ENCODE results near the gene KCNE2.
A peak's percentile ranks its signal among the peaks of the same experiment; 100 is the strongest.

KCNE2 gene

DNA sequence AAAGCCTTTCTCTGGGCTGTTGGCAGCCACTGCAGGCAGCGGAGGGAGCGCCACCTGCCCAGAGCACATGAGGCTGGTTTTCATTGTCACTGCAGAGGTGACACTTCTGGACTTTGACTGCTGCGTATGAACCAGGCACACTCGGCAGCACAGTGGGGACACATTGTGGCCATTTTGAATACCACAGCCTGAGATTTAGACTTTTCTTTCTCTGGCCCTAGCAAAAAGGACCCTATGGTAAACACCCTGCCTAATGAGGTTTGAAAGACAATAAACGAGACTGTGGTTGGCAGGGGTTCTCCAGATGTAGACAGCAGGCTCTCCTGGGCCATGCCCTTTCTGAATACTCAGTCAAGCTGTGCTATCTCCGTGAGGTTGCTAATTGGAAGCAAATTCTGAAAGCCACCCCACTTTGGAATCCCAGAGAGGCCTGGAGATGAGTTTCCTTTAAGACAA, 12.0 kb upstream of the KCNE2 start:
- H3K4me3 ChIP-seq (ENCODE audit: low read depth, low read length): no peak overlapping the region

DNA sequence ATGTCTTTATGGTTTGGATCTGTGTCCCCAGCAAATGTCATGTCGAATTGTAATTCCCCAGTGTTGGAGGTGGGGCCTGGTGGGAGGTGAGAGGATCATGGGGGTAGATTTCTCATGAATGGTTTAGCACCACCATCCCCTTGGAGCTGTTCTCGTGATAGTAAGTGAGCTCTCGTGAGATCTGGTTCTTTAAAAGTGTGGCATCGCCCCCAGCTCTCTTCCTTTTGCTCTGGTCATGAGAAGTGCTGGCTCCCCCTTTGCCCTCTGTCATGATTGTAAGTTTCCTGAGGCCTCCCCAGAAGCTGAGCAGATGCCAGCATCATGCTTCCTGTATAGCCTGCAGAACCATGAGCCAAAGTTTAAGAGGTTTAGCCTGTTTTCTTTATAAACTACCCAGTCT, 11.2 kb upstream of the KCNE2 start:
- no peak overlapping the region for H3K4me3 ChIP-seq (ENCODE audit: low read depth, low read length)
- no peak for DNase-seq (ENCODE audit: low read depth)
- TF ChIP-seq, protein P1, sequence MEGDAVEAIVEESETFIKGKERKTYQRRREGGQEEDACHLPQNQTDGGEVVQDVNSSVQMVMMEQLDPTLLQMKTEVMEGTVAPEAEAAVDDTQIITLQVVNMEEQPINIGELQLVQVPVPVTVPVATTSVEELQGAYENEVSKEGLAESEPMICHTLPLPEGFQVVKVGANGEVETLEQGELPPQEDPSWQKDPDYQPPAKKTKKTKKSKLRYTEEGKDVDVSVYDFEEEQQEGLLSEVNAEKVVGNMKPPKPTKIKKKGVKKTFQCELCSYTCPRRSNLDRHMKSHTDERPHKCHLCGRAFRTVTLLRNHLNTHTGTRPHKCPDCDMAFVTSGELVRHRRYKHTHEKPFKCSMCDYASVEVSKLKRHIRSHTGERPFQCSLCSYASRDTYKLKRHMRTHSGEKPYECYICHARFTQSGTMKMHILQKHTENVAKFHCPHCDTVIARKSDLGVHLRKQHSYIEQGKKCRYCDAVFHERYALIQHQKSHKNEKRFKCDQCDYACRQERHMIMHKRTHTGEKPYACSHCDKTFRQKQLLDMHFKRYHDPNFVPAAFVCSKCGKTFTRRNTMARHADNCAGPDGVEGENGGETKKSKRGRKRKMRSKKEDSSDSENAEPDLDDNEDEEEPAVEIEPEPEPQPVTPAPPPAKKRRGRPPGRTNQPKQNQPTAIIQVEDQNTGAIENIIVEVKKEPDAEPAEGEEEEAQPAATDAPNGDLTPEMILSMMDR (IDR thresholded peaks at IDR 0.05; ENCODE audit: control insufficient read depth, extremely low read depth, insufficient read depth): no peak

More for the DNA sequence above, 12.0 kb upstream of the KCNE2 start:
- peak; percentile 41 for DNase-seq (ENCODE audit: low read depth)
- TF ChIP-seq, protein P1 (IDR thresholded peaks at IDR 0.05; ENCODE audit: control insufficient read depth, extremely low read depth, insufficient read depth): peak; percentile 92

DNA sequence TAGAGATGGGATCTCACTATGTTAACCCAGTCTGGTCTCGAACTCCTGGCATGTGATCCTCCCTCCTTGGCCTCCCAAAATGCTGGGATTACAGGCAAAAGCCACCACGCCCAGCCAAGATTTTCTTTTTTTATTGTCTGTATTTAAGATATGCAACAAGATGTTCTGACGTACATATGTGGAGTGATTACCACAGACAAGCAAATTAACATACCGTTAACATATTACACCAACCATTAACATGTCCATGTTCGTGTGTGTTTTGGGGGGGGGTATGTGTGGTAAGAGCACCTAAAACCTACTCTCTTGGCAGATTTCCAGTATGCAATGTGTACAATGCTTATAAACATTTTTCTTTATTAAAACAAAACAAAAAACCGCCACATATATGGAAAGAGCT, 10.6 kb upstream of the KCNE2 start:
- TF ChIP-seq, protein P1 (IDR thresholded peaks at IDR 0.05; ENCODE audit: control insufficient read depth, extremely low read depth, insufficient read depth): no peak
- no peak overlapping the region for H3K4me3 ChIP-seq (ENCODE audit: low read depth, low read length)
- DNase-seq (ENCODE audit: low read depth): no peak

DNA sequence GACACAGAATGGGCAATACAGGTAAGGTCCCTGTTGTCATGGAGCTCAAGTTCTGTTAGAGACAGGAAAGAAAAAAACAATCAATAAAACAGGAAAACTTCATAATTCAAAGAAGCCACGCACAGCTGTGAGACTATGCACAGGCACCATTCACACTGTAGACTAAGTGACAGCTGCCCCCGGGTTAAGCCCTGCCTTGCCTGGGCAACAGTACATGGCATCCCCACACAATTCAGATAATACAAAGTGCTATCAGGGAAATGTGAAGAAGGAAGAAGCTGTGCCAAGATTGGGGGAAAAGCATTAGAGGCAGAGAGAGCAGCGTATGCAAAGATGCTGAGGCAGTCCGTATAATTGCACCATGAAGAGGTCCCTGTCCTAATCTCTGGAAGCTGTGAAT, 9.0 kb upstream of the KCNE2 start:
- TF ChIP-seq, protein P1 (IDR thresholded peaks at IDR 0.05; ENCODE audit: control insufficient read depth, extremely low read depth, insufficient read depth): no peak
- no peak overlapping the region for H3K4me3 ChIP-seq (ENCODE audit: low read depth, low read length)

DNA sequence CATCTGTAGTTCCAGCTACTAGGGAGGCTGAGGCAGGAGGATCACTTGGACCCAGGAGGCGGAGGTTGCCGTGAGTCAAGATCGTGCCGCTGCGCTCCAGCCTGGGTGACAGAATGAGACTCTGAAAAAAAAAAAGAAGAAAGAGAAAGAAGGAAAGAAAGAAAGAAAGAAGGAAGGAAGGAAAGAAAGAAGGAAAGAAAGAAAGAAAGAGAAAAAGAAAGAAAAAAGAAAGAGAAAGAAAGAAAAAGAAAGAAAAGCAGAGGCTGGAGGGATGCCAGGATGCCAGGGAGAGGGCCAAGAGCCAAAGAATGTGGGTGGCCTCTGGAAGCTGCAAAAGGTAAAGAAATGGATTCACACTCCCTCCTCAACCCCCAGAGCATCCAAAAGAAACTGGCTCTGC, 8.2 kb upstream of the KCNE2 start:
- TF ChIP-seq, protein P1 (IDR thresholded peaks at IDR 0.05; ENCODE audit: control insufficient read depth, extremely low read depth, insufficient read depth): no peak
- DNase-seq (ENCODE audit: low read depth): no peak
- no peak overlapping the region for H3K4me3 ChIP-seq (ENCODE audit: low read depth, low read length)

More for the DNA sequence above, 9.0 kb upstream of the KCNE2 start:
- DNase-seq (ENCODE audit: low read depth): no peak

DNA sequence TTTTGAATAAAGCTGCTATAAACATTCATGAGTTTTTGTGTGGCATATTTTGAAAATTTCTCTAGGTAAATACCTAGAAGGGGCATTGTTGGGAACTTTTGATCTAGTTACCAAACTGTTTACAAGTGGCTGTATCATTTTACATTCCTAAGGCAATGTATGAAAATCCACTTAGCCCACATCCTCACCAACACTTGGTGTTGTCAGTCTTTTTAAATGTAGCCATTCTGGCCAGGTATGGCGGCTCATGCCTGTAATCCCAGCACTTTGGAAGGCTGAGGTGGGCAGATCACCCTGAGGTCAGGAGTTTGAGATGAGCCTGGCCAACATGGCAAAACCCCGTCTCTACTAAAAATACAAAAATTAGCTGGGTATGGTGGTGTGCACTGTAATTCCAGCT, 5.9 kb upstream of the KCNE2 start:
- H3K4me3 ChIP-seq (ENCODE audit: low read depth, low read length): no peak overlapping the region
- DNase-seq (ENCODE audit: low read depth): no peak
- TF ChIP-seq, protein P1 (IDR thresholded peaks at IDR 0.05; ENCODE audit: control insufficient read depth, extremely low read depth, insufficient read depth): no peak

DNA sequence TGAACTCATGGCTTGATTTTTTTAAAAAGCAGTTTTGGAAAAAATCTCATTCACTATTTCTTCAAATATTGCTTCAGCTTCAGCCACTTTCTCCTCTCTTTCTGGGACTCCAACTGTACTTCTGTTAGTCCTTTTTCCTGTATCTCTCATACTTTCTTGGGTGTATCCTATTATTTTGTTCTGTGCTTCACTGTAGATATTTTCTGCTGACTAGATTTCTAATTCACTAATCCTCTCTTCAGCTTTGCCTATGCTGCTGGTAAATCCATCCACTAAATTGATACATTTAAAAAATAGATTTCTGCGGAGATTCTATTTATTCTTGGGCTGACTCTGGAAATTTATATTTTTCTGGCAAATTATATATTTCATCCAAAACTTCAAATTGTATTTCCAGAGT, 4.9 kb upstream of the KCNE2 start:
- DNase-seq (ENCODE audit: low read depth): no peak
- no peak overlapping the region for H3K4me3 ChIP-seq (ENCODE audit: low read depth, low read length)
- TF ChIP-seq, protein P1 (IDR thresholded peaks at IDR 0.05; ENCODE audit: control insufficient read depth, extremely low read depth, insufficient read depth): no peak
